Lower leg skin (tissue), 4 donors: ENCODE measurements around the gene NUP98. TPM values are rescaled to one million over a fixed set of nuclear protein-coding genes. Genes with fewer than 3 reads are reported as not detected.

ENCODE experiments used
- DNase-seq, 2 donors: peaks; one replicate each; pipeline ENCODE4 v3.0.0-alpha.2; 2019; ENCODE audit warnings: low spot score in 2 of 2
- H3K4me3 ChIP-seq: fragments of 200-600 bp; sonication (generic); 2 replicates; pipeline ENCODE4 v1.5.1; 2017; ENCODE audit warnings: mild to moderate bottlenecking, low read depth; ENCODE audit not compliant: poor library complexity, severe bottlenecking
- POLR2A ChIP-seq, 2 donors: fragments of 450-650 bp; IDR thresholded peaks; one replicate each; pipeline ENCODE4 v1.6.1; 2016 to 2017; ENCODE audit warnings: antibody characterized with exemption in 2 of 2, mild to moderate bottlenecking in 1 of 2, moderate library complexity in 1 of 2
- WGBS, 2 donors: methylation state at CpG; one replicate each; pipeline ENCODE4 v1.1.5; 2018; 5-methylcytosine and 5-hydroxymethylcytosine counted together
- intact Hi-C: fragments of 100-400 bp; cut with DNase I; formaldehyde crosslinking; loops from one replicate; pipeline ENCODE4 v1.15.0; 2023; ENCODE audit warnings: low total_unique reads
- total RNA-seq, 4 donors: library from RNA; depleted of rRNA; stranded (reverse); fragments of >200 nt; gene quantifications; one replicate each; pipeline ENCODE4 v1.1.0, GENCODE V29; 2016
- TF ChIP-seq, protein P1 (sequence below), 3 donors: fragments of 450-650 bp; IDR thresholded peaks; one replicate each; pipeline ENCODE4 v1.5.1; 2016; ENCODE audit warnings: antibody characterized with exemption in 3 of 3, mild to moderate bottlenecking in 3 of 3, moderate library complexity in 2 of 3

The NUP98 gene
- 100 to 1,000 TPM in 2 of 4 donors, 10 to 100 TPM in 2; 65.4 to 220 (median 97.9) TPM for total RNA-seq

DNA sequence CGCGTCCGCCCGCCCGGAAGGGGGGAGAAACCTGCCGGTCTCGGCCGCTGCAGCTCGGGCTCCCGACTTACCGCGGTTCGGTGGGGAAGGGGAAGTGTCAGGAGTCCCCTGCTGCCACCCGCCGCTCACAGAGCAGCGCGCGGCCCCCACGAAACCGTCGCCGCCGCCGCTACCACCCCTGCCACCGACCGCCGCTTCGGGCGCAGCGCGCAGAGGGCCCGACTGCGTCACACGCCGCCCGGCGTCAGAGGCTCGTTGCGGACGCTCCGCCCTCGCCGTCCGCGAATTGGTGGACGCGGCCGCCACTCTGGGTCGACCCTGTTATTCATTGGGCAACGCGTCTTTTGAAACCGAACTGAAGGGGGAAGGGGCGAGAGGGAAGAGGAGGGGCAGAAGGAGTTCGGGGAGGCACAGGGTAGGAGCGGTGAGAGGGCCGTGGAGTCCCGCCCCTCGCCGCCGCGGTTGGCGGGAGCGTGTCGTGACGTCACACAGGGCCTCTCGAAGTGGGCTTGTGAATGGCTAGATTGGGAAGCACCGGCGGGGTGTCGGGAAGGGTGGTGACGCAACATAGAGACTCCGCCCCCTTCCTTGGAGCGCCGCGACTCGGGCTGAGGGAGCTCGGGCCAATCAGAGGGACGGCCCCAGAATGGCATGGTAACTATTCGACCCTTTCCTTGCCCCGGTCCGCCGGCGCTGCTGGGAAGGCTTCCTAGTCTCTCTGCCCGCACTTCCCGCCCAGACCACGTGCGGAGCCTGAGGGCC lies at the start of gene NUP98:
NUP98 (minus strand) TSS at position 226 of the 762 bp plus-strand sequence. CDS start 15,437 bp downstream, outside the sequence.
- WGBS, 2 donors: 0 to 1% methylated on average over 41 to 46 of the region's 86 CpGs
- DNase-seq: peak; percentile 100
- intact Hi-C loops: no loop called here
- TF ChIP-seq, protein P1, sequence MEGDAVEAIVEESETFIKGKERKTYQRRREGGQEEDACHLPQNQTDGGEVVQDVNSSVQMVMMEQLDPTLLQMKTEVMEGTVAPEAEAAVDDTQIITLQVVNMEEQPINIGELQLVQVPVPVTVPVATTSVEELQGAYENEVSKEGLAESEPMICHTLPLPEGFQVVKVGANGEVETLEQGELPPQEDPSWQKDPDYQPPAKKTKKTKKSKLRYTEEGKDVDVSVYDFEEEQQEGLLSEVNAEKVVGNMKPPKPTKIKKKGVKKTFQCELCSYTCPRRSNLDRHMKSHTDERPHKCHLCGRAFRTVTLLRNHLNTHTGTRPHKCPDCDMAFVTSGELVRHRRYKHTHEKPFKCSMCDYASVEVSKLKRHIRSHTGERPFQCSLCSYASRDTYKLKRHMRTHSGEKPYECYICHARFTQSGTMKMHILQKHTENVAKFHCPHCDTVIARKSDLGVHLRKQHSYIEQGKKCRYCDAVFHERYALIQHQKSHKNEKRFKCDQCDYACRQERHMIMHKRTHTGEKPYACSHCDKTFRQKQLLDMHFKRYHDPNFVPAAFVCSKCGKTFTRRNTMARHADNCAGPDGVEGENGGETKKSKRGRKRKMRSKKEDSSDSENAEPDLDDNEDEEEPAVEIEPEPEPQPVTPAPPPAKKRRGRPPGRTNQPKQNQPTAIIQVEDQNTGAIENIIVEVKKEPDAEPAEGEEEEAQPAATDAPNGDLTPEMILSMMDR (IDR thresholded peaks at IDR 0.05): no peak
- TF ChIP-seq POLR2A (IDR thresholded peaks at IDR 0.05): peak in 1 of 2 donors; percentile 92
- peak within 1 kb of the TSS; percentile 93 for H3K4me3 ChIP-seq

GRCh38 chr11:3845670-3846069 lies 48.3 kb upstream of the NUP98 start:
- no peak for TF ChIP-seq POLR2A (IDR thresholded peaks at IDR 0.05)
- TF ChIP-seq, protein P1 (IDR thresholded peaks at IDR 0.05): no peak
- intact Hi-C loops: no loop called here
- H3K4me3 ChIP-seq: no peak overlapping the region
- WGBS, 2 donors: 76 to 82% methylated on average over 3 of the region's 3 CpGs
- DNase-seq: no peak

DNA sequence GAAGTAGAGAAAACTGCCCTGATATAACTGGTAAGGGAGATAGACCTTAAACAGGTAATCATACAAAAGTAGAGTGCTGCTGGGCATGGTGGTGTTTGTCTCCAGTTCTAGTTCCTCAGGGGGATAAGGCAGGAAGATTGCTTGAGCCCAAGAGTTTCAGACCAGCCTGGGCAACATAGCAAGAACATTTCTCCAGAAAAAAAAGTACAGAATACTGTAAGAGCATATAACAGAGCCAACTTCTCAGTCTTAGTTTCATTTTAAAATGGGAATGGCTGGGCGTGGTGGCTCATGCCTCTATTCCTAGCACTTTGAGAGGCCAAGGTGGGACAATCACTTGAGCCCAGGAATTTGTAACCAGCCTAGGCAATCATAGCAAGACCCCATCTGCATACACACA lies 47.9 kb upstream of the NUP98 start:
- no peak for DNase-seq
- no peak for TF ChIP-seq POLR2A (IDR thresholded peaks at IDR 0.05)
- TF ChIP-seq, protein P1 (IDR thresholded peaks at IDR 0.05): no peak
- intact Hi-C loops: no loop called here
- WGBS, 2 donors: 65 to 70% methylated on average over 1 of the region's 1 CpG
- no peak overlapping the region for H3K4me3 ChIP-seq

DNA sequence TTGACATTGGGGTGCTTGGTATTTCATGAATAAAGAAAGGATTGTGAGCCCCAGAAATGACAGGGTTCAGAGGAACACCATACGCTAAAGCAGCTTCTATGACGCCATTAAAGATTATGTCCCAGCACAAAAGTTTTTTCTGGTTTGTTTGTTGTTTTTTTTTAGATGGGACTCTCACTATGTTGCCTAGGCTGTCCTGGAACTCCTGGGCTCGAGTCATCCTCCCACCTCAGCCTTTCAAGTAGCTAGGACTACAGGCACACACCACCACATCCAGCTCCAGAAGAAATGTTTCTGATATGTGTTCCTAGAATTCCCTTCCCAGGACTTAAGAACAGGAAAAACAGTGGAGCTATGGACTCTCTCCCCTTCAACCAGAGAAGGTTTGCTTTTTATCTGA lies 46.0 kb upstream of the NUP98 start:
- TF ChIP-seq POLR2A (IDR thresholded peaks at IDR 0.05): no peak
- TF ChIP-seq, protein P1 (IDR thresholded peaks at IDR 0.05): no peak
- no peak for DNase-seq
- WGBS, 2 donors: 91 to 94% methylated on average over 3 of the region's 3 CpGs
- intact Hi-C loops: loop anchor here (5.0 kb wide), 1 partner anchor 224 kb away; no protein-coding TSS in a partner anchor
- H3K4me3 ChIP-seq: no peak overlapping the region

DNA sequence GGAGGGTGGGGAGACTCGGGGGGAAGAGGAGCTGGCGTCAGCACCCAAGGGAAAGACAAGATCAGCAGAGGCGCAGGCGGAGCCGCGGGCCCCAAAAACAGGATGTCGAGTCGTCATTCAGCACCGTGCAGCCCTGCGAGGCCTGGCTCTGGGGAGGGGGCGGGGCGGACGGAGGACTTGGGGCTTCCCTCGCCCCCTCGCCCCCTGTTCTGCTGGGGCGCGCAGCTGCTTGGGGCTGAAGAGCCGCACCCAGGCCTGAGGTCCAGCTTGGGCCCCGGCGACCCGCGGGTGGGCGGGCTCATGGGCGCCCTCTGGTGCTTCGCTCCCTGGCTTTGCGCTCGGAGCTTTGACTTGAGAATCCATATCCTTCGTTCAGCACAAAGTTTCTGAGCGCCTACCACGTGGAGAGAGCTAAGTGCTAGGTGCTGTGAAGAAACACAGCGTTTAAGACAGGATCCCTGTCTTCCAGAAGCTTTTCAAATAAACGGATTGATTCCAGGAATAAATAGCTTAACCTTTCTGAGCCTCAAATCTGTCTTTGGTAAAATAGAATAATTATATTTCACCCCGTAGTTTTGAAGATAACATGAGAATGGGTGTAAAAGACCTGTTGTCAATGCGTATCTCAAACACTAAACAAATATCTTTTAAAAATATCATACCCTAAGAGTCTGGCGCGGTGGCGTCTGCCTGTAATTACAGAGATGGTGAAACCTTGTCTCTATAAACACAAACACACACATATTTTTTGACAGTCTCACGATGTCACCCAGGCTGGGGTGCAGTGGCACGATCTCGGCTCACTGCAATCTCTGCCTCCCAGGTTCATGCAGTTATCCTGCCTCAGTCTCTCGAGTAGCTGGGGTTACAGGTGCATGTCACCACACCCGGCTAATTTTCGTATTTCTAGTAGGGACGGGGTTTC lies 44.3 kb upstream of the NUP98 start:
- H3K4me3 ChIP-seq: peak overlapping the region; percentile 62
- TF ChIP-seq, protein P1 (IDR thresholded peaks at IDR 0.05): no peak
- TF ChIP-seq POLR2A (IDR thresholded peaks at IDR 0.05): no peak
- DNase-seq: peak in 1 of 2 donors; percentile 79
- WGBS, 2 donors: 25 to 37% methylated on average over 26 to 40 of the region's 44 CpGs
- intact Hi-C loops: loop anchor here (5.0 kb wide), 1 partner anchor 226 kb away; no protein-coding TSS in a partner anchor
